Measurements from ENCODE around the gene ARMC2.
A peak's percentile ranks its signal among the peaks of the same experiment; 100 is the strongest.

The ARMC2 gene

DNA sequence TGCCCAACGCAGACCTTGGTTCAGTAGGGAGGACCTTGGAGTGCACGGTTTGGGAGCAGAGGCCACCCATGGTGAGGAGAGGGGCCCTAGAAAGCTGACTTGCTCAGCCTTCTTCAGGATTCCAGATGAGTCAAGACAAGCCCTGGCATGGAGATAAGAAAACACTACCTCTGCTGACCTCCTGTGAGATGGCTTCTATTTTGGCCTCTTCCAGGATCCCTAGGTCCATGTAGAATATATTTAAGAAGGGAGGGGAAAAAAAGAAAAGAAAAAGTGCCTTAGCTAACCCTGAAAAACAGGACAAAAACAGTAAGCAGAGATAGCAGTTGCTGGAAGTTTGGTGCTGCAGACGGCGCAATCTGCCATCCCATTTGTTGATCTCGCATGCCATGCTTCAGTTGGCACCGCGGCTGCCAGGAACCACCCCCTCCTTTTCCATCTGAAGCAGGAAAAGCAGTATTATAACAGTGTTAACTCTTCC lies 100.0 kb downstream of the ARMC2 start:
- TF ChIP-seq, protein P1, sequence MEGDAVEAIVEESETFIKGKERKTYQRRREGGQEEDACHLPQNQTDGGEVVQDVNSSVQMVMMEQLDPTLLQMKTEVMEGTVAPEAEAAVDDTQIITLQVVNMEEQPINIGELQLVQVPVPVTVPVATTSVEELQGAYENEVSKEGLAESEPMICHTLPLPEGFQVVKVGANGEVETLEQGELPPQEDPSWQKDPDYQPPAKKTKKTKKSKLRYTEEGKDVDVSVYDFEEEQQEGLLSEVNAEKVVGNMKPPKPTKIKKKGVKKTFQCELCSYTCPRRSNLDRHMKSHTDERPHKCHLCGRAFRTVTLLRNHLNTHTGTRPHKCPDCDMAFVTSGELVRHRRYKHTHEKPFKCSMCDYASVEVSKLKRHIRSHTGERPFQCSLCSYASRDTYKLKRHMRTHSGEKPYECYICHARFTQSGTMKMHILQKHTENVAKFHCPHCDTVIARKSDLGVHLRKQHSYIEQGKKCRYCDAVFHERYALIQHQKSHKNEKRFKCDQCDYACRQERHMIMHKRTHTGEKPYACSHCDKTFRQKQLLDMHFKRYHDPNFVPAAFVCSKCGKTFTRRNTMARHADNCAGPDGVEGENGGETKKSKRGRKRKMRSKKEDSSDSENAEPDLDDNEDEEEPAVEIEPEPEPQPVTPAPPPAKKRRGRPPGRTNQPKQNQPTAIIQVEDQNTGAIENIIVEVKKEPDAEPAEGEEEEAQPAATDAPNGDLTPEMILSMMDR (conservative IDR thresholded peaks at IDR 0.05; ENCODE audit: low read depth, low read length) = no peak
- no peak overlapping the region for H3K4me3 ChIP-seq (ENCODE audit: low read depth, low read length)
- no peak for DNase-seq (ENCODE audit: low read depth)

GRCh38 chr6:108951351-108951953 lies 103.2 kb downstream of the ARMC2 start:
- DNase-seq (ENCODE audit: low read depth) = no peak
- H3K4me3 ChIP-seq (ENCODE audit: low read depth, low read length) = no peak overlapping the region
- TF ChIP-seq, protein P1 (conservative IDR thresholded peaks at IDR 0.05; ENCODE audit: low read depth, low read length) = no peak

GRCh38 chr6:108952776-108953486 lies 104.7 kb downstream of the ARMC2 start:
- no peak overlapping the region for H3K4me3 ChIP-seq (ENCODE audit: low read depth, low read length)
- DNase-seq (ENCODE audit: low read depth) = no peak
- TF ChIP-seq, protein P1 (conservative IDR thresholded peaks at IDR 0.05; ENCODE audit: low read depth, low read length) = no peak

DNA sequence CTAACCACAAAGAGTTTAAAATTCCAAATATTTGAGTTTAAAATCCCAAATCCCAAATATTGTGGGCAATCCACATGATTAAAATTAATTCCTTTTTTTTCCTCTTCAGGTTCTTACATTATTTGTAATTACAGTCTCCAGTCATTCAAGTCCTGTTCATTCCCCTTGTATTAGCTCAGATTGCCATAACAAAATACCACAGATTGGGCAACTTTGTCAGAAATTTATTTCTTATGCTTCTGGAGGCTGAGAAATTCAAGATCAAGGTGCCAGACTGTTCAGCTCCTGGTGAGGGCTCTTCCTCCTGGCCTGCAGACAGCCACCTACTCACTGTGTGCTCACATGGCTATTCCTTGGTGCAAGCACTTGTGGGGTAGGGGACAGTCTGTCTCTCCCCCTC lies 105.5 kb downstream of the ARMC2 start:
- TF ChIP-seq, protein P1 (conservative IDR thresholded peaks at IDR 0.05; ENCODE audit: low read depth, low read length) = no peak

GRCh38 chr6:108955329-108955949 lies 107.2 kb downstream of the ARMC2 start:
- no peak for DNase-seq (ENCODE audit: low read depth)
- H3K4me3 ChIP-seq (ENCODE audit: low read depth, low read length) = no peak overlapping the region
- TF ChIP-seq, protein P1 (conservative IDR thresholded peaks at IDR 0.05; ENCODE audit: low read depth, low read length) = no peak

More for the DNA sequence above, 105.5 kb downstream of the ARMC2 start:
- DNase-seq (ENCODE audit: low read depth) = peak; percentile 47
- no peak overlapping the region for H3K4me3 ChIP-seq (ENCODE audit: low read depth, low read length)

- TF ChIP-seq, protein P1 (conservative IDR thresholded peaks at IDR 0.05; ENCODE audit: low read depth, low read length) = no peak
- no peak for DNase-seq (ENCODE audit: low read depth)
- H3K4me3 ChIP-seq (ENCODE audit: low read depth, low read length) = no peak overlapping the region
These were observed 109.0 kb downstream of the ARMC2 start for GRCh38 chr6:108957221-108957620.
